Breast epithelium (tissue), 3 donors: ENCODE results near the gene PEAK1.

Experiments
- POLR2AphosphoS5 ChIP-seq, 3 donors: sonication (generic); formaldehyde crosslinking; IDR thresholded peaks; one replicate each; pipeline ENCODE4 v1.6.1; 2017; ENCODE audit warnings: antibody characterized with exemption in 3 of 3
- TF ChIP-seq, protein P1 (sequence below), 3 donors: fragments of 450-650 bp; IDR thresholded peaks; one replicate each; pipeline ENCODE4 v1.5.1; 2016 to 2017; ENCODE audit warnings: antibody characterized with exemption in 3 of 3, mild to moderate bottlenecking in 3 of 3, moderate library complexity in 3 of 3

DNA sequence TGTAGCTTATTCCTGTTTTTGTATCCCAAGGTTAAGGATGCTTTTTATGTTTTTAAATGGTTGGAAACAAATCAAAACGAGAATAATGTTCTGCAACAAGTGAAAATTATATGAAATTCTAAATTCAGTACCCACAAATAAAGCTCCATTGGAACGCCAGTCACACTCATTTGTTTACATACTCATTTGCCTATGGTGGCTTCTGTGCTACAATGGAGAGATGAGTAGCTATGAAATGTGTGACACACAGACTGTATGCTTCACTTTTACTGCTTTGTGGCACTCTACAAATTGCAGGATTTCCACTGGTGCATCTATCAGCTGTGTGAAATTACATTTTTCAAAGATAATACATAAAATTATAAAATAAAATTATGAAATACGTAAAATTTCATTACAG is 236.8 kb downstream of the PEAK1 start:
- no peak for TF ChIP-seq POLR2AphosphoS5 (IDR thresholded peaks at IDR 0.05)
- TF ChIP-seq, protein P1, sequence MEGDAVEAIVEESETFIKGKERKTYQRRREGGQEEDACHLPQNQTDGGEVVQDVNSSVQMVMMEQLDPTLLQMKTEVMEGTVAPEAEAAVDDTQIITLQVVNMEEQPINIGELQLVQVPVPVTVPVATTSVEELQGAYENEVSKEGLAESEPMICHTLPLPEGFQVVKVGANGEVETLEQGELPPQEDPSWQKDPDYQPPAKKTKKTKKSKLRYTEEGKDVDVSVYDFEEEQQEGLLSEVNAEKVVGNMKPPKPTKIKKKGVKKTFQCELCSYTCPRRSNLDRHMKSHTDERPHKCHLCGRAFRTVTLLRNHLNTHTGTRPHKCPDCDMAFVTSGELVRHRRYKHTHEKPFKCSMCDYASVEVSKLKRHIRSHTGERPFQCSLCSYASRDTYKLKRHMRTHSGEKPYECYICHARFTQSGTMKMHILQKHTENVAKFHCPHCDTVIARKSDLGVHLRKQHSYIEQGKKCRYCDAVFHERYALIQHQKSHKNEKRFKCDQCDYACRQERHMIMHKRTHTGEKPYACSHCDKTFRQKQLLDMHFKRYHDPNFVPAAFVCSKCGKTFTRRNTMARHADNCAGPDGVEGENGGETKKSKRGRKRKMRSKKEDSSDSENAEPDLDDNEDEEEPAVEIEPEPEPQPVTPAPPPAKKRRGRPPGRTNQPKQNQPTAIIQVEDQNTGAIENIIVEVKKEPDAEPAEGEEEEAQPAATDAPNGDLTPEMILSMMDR (IDR thresholded peaks at IDR 0.05), result no peak
